HUDEP-2 (cell line): Measurements from ENCODE around the gene EGLN1.
"Not testable (repeated sequence)": the region's sequence is repeated elsewhere in the genome, so short reads cannot be mapped to it uniquely, and the experiment has no call there.

Experiments used
- DNase-seq, 76 experiments: peaks; one replicate each; lab custom pipeline; 2025; ENCODE audit not compliant: unreplicated experiment in 76 of 76; lab: John Stamatoyannopoulos, UW

EGLN1 gene

GRCh38 chr1:231421971-231422797 lies at the start of gene EGLN1:
EGLN1 (minus strand) TSS chr1:231422287; CDS start chr1:231421888, 399 bp downstream.
- DNase-seq: peak in 71 of 76 experiments; percentile 17 to 85 (median 66)

- not testable (repeated sequence) for DNase-seq
Measured at GRCh38 chr1:231471500-231471899, 49.4 kb upstream of the EGLN1 start.

- not testable (repeated sequence) for DNase-seq
Measured at GRCh38 chr1:231471027-231471426, 48.9 kb upstream of the EGLN1 start.

GRCh38 chr1:231467986-231468385 lies 45.9 kb upstream of the EGLN1 start:
- no peak for DNase-seq

- no peak for DNase-seq
Measured at GRCh38 chr1:231465051-231465450, 43.0 kb upstream of the EGLN1 start.

- no peak for DNase-seq
Measured at GRCh38 chr1:231463541-231463940, 41.5 kb upstream of the EGLN1 start.

- DNase-seq: peak in 8 of 76 experiments; percentile 1 to 43 (median 4)
Measured at GRCh38 chr1:231460614-231461013, 38.5 kb upstream of the EGLN1 start.

GRCh38 chr1:231459438-231459837 lies 37.4 kb upstream of the EGLN1 start:
- DNase-seq: not testable (repeated sequence)

- not testable (repeated sequence) for DNase-seq
Measured at GRCh38 chr1:231457956-231458355, 35.9 kb upstream of the EGLN1 start.

GRCh38 chr1:231454133-231454532 lies 32.0 kb upstream of the EGLN1 start:
- DNase-seq: not testable (repeated sequence)

GRCh38 chr1:231446138-231446537 lies 24.1 kb upstream of the EGLN1 start:
- no peak for DNase-seq

GRCh38 chr1:231444059-231444458 lies 22.0 kb upstream of the EGLN1 start:
- DNase-seq: no peak

- DNase-seq: no peak
Measured at GRCh38 chr1:231443363-231443762, 21.3 kb upstream of the EGLN1 start.

GRCh38 chr1:231442735-231443134 lies 20.6 kb upstream of the EGLN1 start:
- DNase-seq: no peak

- no peak for DNase-seq
Measured at GRCh38 chr1:231432996-231433395, 10.9 kb upstream of the EGLN1 start.

- DNase-seq: no peak
Measured at GRCh38 chr1:231431665-231432415, 9.8 kb upstream of the EGLN1 start.

GRCh38 chr1:231430678-231431352 lies 8.7 kb upstream of the EGLN1 start:
- not testable (repeated sequence) for DNase-seq

- no peak for DNase-seq
Measured at GRCh38 chr1:231428377-231428776, 6.3 kb upstream of the EGLN1 start.

- no peak for DNase-seq
Measured at GRCh38 chr1:231424950-231425805, 3.1 kb upstream of the EGLN1 start.

GRCh38 chr1:231423648-231424047 lies 1.6 kb upstream of the EGLN1 start:
- no peak for DNase-seq
